ENCODE data around the gene TNRC6C. TPM values are rescaled to one million over a fixed set of nuclear protein-coding genes. Genes with fewer than 3 reads are reported as not detected.

The TNRC6C gene
- 64.7 TPM for total RNA-seq (ENCODE audit: unreplicated experiment)
- long read RNA-seq, partial matches to known transcripts, result 3 of 4 reads
- long read RNA-seq, other reads (novel, unspliced or antisense), result 1 of 4 reads

- Mint-ChIP-seq H3K36me3 (ENCODE audit: unreplicated experiment) (peaks cover 13% of the 10 kb centered on the region), H3K27ac (ENCODE audit: unreplicated experiment) (peak within 1 kb of the TSS; percentile 91), H3K4me3 (ENCODE audit: unreplicated experiment) (peak within 1 kb of the TSS; percentile 96), H3K9me3 (ENCODE audit: unreplicated experiment) (peaks cover 21% of the 10 kb centered on the region), H3K27me3 (ENCODE audit: unreplicated experiment) (peaks cover 13% of the 10 kb centered on the region), H3K4me1 (ENCODE audit: low read depth, unreplicated experiment) (peaks cover 20% of the 10 kb centered on the region)
- DNase-seq, result peak; percentile 100
- peak; percentile 12 for TF ChIP-seq CTCF (IDR thresholded peaks at IDR 0.05; ENCODE audit: partially characterized antibody, unreplicated experiment)
These were observed at the start of gene TNRC6C for GRCh38 chr17:77957857-77958715. Gene TNRC6C (plus strand): TSS chr17:77958703. CDS start chr17:78004207, 45,504 bp downstream.

- Mint-ChIP-seq H3K36me3 (ENCODE audit: unreplicated experiment) (no peaks in the 10 kb centered on the region), H3K4me3 (ENCODE audit: unreplicated experiment) (no peak overlapping the region), H3K4me1 (ENCODE audit: low read depth, unreplicated experiment) (peaks cover 2% of the 10 kb centered on the region), H3K27ac (ENCODE audit: unreplicated experiment) (no peak overlapping the region), H3K27me3 (ENCODE audit: unreplicated experiment) (peaks cover 4% of the 10 kb centered on the region), H3K9me3 (ENCODE audit: unreplicated experiment) (peaks cover 7% of the 10 kb centered on the region)
- no peak for TF ChIP-seq CTCF (IDR thresholded peaks at IDR 0.05; ENCODE audit: partially characterized antibody, unreplicated experiment)
- DNase-seq, result no peak
These were observed 49.3 kb upstream of the TNRC6C start for GRCh38 chr17:77909236-77909635.

GRCh38 chr17:77909816-77910215 is 48.7 kb upstream of the TNRC6C start:
- no peak for TF ChIP-seq CTCF (IDR thresholded peaks at IDR 0.05; ENCODE audit: partially characterized antibody, unreplicated experiment)
- Mint-ChIP-seq H3K36me3 (ENCODE audit: unreplicated experiment) (no peaks in the 10 kb centered on the region), H3K27ac (ENCODE audit: unreplicated experiment) (no peak overlapping the region), H3K27me3 (ENCODE audit: unreplicated experiment) (peaks cover 4% of the 10 kb centered on the region), H3K4me3 (ENCODE audit: unreplicated experiment) (no peak overlapping the region), H3K4me1 (ENCODE audit: low read depth, unreplicated experiment) (peaks cover 5% of the 10 kb centered on the region), H3K9me3 (ENCODE audit: unreplicated experiment) (peaks cover 10% of the 10 kb centered on the region)
- DNase-seq, result no peak

- no peaks in the 10 kb centered on the region for H3K36me3 Mint-ChIP-seq (ENCODE audit: unreplicated experiment)
- H3K4me1 Mint-ChIP-seq (ENCODE audit: low read depth, unreplicated experiment), result peaks cover 33% of the 10 kb centered on the region
- no peak for DNase-seq
- H3K9me3 Mint-ChIP-seq (ENCODE audit: unreplicated experiment), result peaks cover 8% of the 10 kb centered on the region
- H3K27me3 Mint-ChIP-seq (ENCODE audit: unreplicated experiment), result peaks cover 7% of the 10 kb centered on the region
- H3K27ac Mint-ChIP-seq (ENCODE audit: unreplicated experiment), result no peak overlapping the region
- TF ChIP-seq CTCF (IDR thresholded peaks at IDR 0.05; ENCODE audit: partially characterized antibody, unreplicated experiment), result no peak
- no peak overlapping the region for H3K4me3 Mint-ChIP-seq (ENCODE audit: unreplicated experiment)
These were observed 43.9 kb upstream of the TNRC6C start for GRCh38 chr17:77914385-77915254.
